Epithelial cell of esophagus (primary cell): ENCODE results near the gene EXOC5.
A peak's percentile ranks its signal among the peaks of the same experiment; 100 is the strongest.
"Not testable (repeated sequence)": the region's sequence is repeated elsewhere in the genome, so short reads cannot be mapped to it uniquely, and the experiment has no call there.

Source experiments
- DNase-seq: peaks from one replicate; pipeline ENCODE4 v3.0.0; 2010; ENCODE audit warnings: low read depth
- H3K4me3 ChIP-seq: 2 replicates; pipeline ENCODE4 v1.5.1; 2011; ENCODE audit warnings: mild to moderate bottlenecking, low read length, control low read depth
- TF ChIP-seq, protein P1 (sequence below): IDR thresholded peaks from 2 replicates; pipeline ENCODE4 v1.5.1; 2011; ENCODE audit warnings: low read depth, mild to moderate bottlenecking, low read length, control low read depth, inconsistent platforms; ENCODE audit not compliant: insufficient read depth; ENCODE audit errors: missing control alignments

EXOC5 gene

DNA sequence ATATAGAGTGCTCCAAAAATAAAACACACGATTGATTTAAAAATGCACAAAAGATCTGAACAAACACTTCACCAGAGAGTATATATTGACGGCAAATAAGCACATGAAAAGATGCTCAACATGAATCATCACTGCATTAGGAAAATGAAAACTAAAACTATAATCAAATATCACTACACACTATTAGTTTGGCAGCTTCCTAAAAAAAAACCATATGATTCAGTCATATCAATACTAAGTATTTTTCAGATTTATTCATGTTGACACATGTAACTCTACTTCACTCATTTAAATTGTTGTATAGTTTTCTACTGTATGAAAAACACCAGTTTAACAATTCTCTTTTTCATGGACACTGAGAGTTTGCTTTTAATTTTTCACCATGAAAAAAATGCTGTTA is 41.6 kb downstream of the EXOC5 start:
- TF ChIP-seq, protein P1, sequence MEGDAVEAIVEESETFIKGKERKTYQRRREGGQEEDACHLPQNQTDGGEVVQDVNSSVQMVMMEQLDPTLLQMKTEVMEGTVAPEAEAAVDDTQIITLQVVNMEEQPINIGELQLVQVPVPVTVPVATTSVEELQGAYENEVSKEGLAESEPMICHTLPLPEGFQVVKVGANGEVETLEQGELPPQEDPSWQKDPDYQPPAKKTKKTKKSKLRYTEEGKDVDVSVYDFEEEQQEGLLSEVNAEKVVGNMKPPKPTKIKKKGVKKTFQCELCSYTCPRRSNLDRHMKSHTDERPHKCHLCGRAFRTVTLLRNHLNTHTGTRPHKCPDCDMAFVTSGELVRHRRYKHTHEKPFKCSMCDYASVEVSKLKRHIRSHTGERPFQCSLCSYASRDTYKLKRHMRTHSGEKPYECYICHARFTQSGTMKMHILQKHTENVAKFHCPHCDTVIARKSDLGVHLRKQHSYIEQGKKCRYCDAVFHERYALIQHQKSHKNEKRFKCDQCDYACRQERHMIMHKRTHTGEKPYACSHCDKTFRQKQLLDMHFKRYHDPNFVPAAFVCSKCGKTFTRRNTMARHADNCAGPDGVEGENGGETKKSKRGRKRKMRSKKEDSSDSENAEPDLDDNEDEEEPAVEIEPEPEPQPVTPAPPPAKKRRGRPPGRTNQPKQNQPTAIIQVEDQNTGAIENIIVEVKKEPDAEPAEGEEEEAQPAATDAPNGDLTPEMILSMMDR: no peak
- no peak for DNase-seq
- no peak overlapping the region for H3K4me3 ChIP-seq

DNA sequence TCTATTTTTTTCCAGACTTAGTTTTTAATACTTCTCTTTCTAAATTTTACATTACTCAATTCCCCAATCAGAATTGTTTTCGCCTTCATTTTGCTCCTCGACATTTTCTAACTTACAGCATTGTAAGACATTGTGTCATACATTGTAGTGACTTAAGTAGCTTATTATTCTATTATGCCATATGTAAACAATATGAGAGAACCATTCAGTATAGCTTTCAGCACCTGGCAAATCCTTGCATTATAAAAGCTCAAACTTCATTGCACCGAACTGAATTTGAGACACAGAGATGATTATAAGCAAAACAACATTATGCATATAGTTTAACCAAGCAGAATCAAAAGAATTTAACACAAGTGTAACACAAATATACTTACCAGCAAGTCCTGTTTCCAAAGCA is 46.8 kb downstream of the EXOC5 start:
- no peak for DNase-seq
- TF ChIP-seq, protein P1: no peak
- no peak overlapping the region for H3K4me3 ChIP-seq

DNA sequence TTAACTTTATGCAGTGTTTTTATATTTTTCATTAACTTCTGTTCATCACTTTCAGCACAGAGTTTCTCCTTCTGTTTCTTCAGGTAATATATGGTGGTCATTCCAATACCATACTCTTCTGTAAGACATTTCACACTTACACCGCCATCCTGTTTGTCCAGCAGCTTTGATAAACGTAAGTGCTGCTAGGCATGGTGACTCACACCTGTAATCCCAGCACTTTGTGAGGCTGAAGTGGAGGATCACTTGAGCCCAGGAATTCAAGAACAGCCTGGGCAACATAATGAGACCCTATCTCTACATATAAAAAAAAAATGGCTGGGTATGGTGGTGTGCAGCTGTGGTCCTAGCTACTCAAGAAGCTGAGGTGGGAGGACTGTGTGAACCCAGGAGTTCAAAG is 55.8 kb downstream of the EXOC5 start:
- DNase-seq: peak; percentile 51
- H3K4me3 ChIP-seq: no peak overlapping the region
- TF ChIP-seq, protein P1: no peak

DNA sequence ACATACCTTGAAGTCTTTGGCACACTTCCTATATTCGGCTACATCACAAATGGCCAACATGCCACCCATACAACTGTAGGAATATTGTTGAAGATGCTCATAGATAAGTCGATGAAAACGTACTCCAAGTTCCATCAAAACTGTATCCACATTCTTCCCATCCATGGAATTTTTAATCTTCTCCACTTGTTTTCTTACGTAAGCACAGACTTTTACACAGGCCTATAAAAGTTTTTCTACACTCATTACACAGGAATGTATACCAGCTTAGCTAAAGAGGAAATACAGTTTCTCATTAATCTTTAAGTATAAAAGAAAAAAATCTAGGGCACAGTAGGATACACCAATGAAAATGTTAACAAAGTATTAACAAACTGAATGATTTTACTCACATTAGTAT is 59.1 kb downstream of the EXOC5 start:
- peak; percentile 11 for DNase-seq
- TF ChIP-seq, protein P1: no peak
- no peak overlapping the region for H3K4me3 ChIP-seq

DNA sequence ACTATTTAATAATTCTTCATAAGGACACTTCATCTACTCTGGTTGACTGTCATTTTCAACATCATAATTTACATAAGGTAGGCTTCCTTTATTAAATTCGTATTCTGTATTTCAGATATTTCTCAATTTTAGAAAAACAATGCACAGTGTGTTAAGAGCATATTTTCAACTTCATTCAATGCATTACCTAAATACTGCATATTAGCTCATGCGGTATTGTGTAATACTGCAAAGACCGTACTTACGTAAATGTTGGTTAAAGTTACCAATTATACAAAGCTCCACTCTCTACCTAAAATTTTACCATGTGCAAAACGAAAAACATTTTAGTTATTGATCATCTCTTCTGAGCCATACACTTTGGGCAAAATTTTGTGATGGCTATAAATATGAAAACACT is 62.8 kb downstream of the EXOC5 start:
- no peak overlapping the region for H3K4me3 ChIP-seq
- DNase-seq: no peak
- TF ChIP-seq, protein P1: no peak

DNA sequence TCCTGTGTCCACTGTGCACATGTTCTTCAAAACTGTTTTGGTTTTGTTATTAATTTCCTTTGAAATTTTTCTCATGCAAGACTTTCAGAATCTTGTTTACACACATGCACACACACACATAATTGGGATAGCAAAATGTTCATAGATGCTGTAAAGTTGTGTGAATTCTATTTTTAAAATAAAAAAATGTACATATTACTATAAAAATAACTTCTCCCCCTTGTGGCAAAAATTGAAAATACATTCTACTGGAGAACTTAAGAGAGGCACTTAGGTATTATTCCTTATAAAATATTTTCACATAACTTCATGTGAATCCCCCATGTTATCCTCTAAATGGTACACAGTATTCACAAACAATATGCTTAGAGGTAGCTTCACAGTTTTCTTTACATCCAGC is 66.0 kb downstream of the EXOC5 start:
- not testable (repeated sequence) for DNase-seq, H3K4me3 ChIP-seq

DNA sequence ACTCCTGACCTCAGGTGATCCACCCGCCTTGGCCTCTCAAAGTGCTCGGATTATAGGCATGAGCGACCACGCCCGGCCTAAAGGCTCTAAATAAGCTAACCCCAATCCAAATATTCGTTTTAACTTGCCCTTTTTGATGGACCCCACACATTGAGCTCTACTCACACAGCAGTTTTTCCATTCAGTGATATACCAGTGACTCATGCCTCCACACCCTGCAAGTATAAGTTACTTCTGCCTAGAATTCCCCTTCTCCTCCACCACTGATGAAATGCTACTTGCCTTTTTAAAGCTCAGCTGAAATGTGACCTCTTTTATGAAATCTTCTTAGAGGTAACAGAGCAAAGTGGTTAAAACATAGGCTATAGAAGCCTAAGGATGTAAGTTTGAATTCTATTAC is 68.8 kb downstream of the EXOC5 start:
- TF ChIP-seq, protein P1: no peak
- peak; percentile 73 for DNase-seq
- no peak overlapping the region for H3K4me3 ChIP-seq

DNA sequence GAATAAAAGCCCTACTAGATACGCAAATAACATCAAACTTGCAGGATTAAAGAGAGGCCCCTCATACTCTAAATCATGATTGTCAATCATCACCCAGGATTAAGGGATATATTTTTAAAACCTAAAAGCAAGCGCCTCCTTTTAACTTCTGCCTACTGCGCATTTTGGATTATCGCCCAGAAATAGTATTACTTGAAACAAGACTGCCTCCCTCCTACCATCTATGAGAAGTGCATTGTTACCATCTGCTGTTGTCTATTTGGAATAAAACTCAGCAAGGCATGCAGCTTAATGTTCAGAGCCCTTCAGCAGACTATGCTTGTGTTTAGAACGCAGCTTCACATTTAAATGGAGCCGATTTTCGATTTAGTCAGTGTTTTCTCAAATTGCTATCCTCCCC is 79.6 kb downstream of the EXOC5 start:
- no peak overlapping the region for H3K4me3 ChIP-seq
- peak; percentile 42 for DNase-seq
- TF ChIP-seq, protein P1: peak; percentile 58
